Measurements from ENCODE around the gene COX4I1. TPM values are rescaled to one million over a fixed set of nuclear protein-coding genes. Genes with fewer than 3 reads are reported as not detected.

The COX4I1 gene
- total RNA-seq, 1 donor from 2014 or later = 344 TPM

- peak; percentile 81 for DNase-seq (ENCODE audit: low spot score)
Measured at GRCh38 chr16:85819245-85819644, 19.8 kb downstream of the COX4I1 start.

GRCh38 chr16:85819771-85820170 is 20.3 kb downstream of the COX4I1 start:
- no peak for TF ChIP-seq CTCF (IDR thresholded peaks at IDR 0.05)
- peaks cover 19% of the 10 kb centered on the region for H3K27me3 Mint-ChIP-seq (ENCODE audit: low read depth)
- DNase-seq (ENCODE audit: low spot score) = peak; percentile 63
- H3K4me3 Mint-ChIP-seq (ENCODE audit: unreplicated experiment) = no peak overlapping the region
- no peaks in the 10 kb centered on the region for H3K9me3 Mint-ChIP-seq (ENCODE audit: low read depth)
- no peaks in the 10 kb centered on the region for H3K4me1 Mint-ChIP-seq (ENCODE audit: low read depth)
- no peak overlapping the region for H3K27ac Mint-ChIP-seq (ENCODE audit: unreplicated experiment)
- no peaks in the 10 kb centered on the region for H3K36me3 Mint-ChIP-seq (ENCODE audit: low read depth)

More at GRCh38 chr16:85819245-85819644, 19.8 kb downstream of the COX4I1 start:
- Mint-ChIP-seq H3K27me3 (ENCODE audit: low read depth) (peaks cover 23% of the 10 kb centered on the region), H3K4me1 (ENCODE audit: low read depth) (no peaks in the 10 kb centered on the region), H3K4me3 (ENCODE audit: unreplicated experiment) (no peak overlapping the region), H3K9me3 (ENCODE audit: low read depth) (no peaks in the 10 kb centered on the region), H3K36me3 (ENCODE audit: low read depth) (no peaks in the 10 kb centered on the region), H3K27ac (ENCODE audit: unreplicated experiment) (no peak overlapping the region)
- TF ChIP-seq CTCF (IDR thresholded peaks at IDR 0.05) = peak; percentile 82

- Mint-ChIP-seq H3K9me3 (ENCODE audit: low read depth) (no peaks in the 10 kb centered on the region), H3K4me3 (ENCODE audit: unreplicated experiment) (no peak overlapping the region), H3K27me3 (ENCODE audit: low read depth) (peaks cover 15% of the 10 kb centered on the region), H3K4me1 (ENCODE audit: low read depth) (no peaks in the 10 kb centered on the region), H3K27ac (ENCODE audit: unreplicated experiment) (no peak overlapping the region), H3K36me3 (ENCODE audit: low read depth) (no peaks in the 10 kb centered on the region)
- DNase-seq (ENCODE audit: low spot score) = peak; percentile 22
- TF ChIP-seq CTCF (IDR thresholded peaks at IDR 0.05) = no peak
Measured at GRCh38 chr16:85820604-85821372, 21.3 kb downstream of the COX4I1 start.

- DNase-seq (ENCODE audit: low spot score) = peak; percentile 67
- H3K27me3 Mint-ChIP-seq (ENCODE audit: low read depth) = peaks cover 19% of the 10 kb centered on the region
- peak; percentile 97 for TF ChIP-seq CTCF (IDR thresholded peaks at IDR 0.05)
- no peak overlapping the region for H3K27ac Mint-ChIP-seq (ENCODE audit: unreplicated experiment)
- H3K36me3 Mint-ChIP-seq (ENCODE audit: low read depth) = no peaks in the 10 kb centered on the region
- no peaks in the 10 kb centered on the region for H3K9me3 Mint-ChIP-seq (ENCODE audit: low read depth)
- no peak overlapping the region for H3K4me3 Mint-ChIP-seq (ENCODE audit: unreplicated experiment)
- H3K4me1 Mint-ChIP-seq (ENCODE audit: low read depth) = no peaks in the 10 kb centered on the region
Measured at GRCh38 chr16:85821390-85822135, 22.1 kb downstream of the COX4I1 start.

- no peak for TF ChIP-seq CTCF (IDR thresholded peaks at IDR 0.05)
- Mint-ChIP-seq H3K27ac (ENCODE audit: unreplicated experiment) (no peak overlapping the region), H3K27me3 (ENCODE audit: low read depth) (peaks cover 25% of the 10 kb centered on the region), H3K4me1 (ENCODE audit: low read depth) (no peaks in the 10 kb centered on the region), H3K4me3 (ENCODE audit: unreplicated experiment) (no peak overlapping the region), H3K36me3 (ENCODE audit: low read depth) (no peaks in the 10 kb centered on the region), H3K9me3 (ENCODE audit: low read depth) (no peaks in the 10 kb centered on the region)
- DNase-seq (ENCODE audit: low spot score) = peak; percentile 36
Measured at GRCh38 chr16:85822145-85822544, 22.6 kb downstream of the COX4I1 start.
